Uterus (tissue), 2 donors: ENCODE results near the gene HID1.

Source experiments
- POLR2A ChIP-seq, 2 donors: fragments of 450-650 bp; IDR thresholded peaks; one replicate each; pipeline ENCODE4 v1.6.1; 2016; ENCODE audit warnings: antibody characterized with exemption in 2 of 2, mild to moderate bottlenecking in 1 of 2, moderate library complexity in 1 of 2
- TF ChIP-seq, protein P1 (sequence below), 4 experiments: fragments of 200-600 bp in 2 of 4; fragments of 450-650 bp in 2 of 4; sonication (generic) in 2 of 4; IDR thresholded peaks; one replicate each; pipeline ENCODE4 v1.5.1; 2016 to 2019; ENCODE audit warnings: antibody characterized with exemption in 4 of 4, mild to moderate bottlenecking in 2 of 4, moderate library complexity in 1 of 4

GRCh38 chr17:75019710-75020109 is 47.2 kb upstream of the HID1 start:
- TF ChIP-seq, protein P1, sequence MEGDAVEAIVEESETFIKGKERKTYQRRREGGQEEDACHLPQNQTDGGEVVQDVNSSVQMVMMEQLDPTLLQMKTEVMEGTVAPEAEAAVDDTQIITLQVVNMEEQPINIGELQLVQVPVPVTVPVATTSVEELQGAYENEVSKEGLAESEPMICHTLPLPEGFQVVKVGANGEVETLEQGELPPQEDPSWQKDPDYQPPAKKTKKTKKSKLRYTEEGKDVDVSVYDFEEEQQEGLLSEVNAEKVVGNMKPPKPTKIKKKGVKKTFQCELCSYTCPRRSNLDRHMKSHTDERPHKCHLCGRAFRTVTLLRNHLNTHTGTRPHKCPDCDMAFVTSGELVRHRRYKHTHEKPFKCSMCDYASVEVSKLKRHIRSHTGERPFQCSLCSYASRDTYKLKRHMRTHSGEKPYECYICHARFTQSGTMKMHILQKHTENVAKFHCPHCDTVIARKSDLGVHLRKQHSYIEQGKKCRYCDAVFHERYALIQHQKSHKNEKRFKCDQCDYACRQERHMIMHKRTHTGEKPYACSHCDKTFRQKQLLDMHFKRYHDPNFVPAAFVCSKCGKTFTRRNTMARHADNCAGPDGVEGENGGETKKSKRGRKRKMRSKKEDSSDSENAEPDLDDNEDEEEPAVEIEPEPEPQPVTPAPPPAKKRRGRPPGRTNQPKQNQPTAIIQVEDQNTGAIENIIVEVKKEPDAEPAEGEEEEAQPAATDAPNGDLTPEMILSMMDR (IDR thresholded peaks at IDR 0.05): no peak
- no peak for TF ChIP-seq POLR2A (IDR thresholded peaks at IDR 0.05)
